Adrenal gland (tissue), 12 donors: ENCODE results near the gene RAB11B. TPM values are rescaled to one million over a fixed set of nuclear protein-coding genes. Genes with fewer than 3 reads are reported as not detected.

Experiments used
- DNase-seq, 7 donors: peaks; one replicate each; pipeline ENCODE4 v3.0.0-alpha.2; 2019 to 2020
- H3K27ac ChIP-seq, 5 donors: fragments of 200-600 bp; sonication (generic) in 4 of 5; 1 replicate in 3 of 5; 2 replicates in 2 of 5; pipeline versions ENCODE4 v1.5.1 to v1.8.0; 2016 to 2020; ENCODE audit warnings: mild to moderate bottlenecking in 1 of 5
- H3K27me3 ChIP-seq: fragments of 200-600 bp; 2 replicates; pipeline ENCODE4 v1.8.0; 2021
- H3K36me3 ChIP-seq, 2 donors: fragments of 200-600 bp; replicated peaks in 1 of 2; 1 replicate in 1 of 2; 2 replicates in 1 of 2; pipeline versions ENCODE4 v1.5.1 to v1.8.0; 2018 to 2022
- H3K4me1 ChIP-seq, 2 donors: fragments of 200-600 bp; replicated peaks in 1 of 2; 1 replicate in 1 of 2; 2 replicates in 1 of 2; pipeline versions ENCODE4 v1.5.1 to v1.8.0; 2018 to 2021
- H3K4me3 ChIP-seq, 4 donors: fragments of 200-600 bp; sonication (generic) in 3 of 4; one replicate each; pipeline ENCODE4 v1.5.1; 2016 to 2018
- H3K9me3 ChIP-seq, 3 donors: fragments of 200-600 bp; sonication (generic) in 1 of 3; replicated peaks in 1 of 3; 1 replicate in 2 of 3; 2 replicates in 1 of 3; pipeline versions ENCODE4 v1.5.1 to v1.8.0; 2016 to 2021
- POLR2A ChIP-seq, 2 donors: fragments of 450-650 bp; IDR thresholded peaks; one replicate each; pipeline ENCODE4 v1.6.1; 2017; ENCODE audit warnings: antibody characterized with exemption in 2 of 2, mild to moderate bottlenecking in 2 of 2, moderate library complexity in 1 of 2
- whole genome bisulfite sequencing, 4 donors: extraction: QIAGEN DNeasy Blood & Tissue Kit in 2 of 4; methylation state at CpG; one replicate each; pipeline versions ENCODE4 v1.1.5 to v1.1.7; 2013 to 2017; 5-methylcytosine and 5-hydroxymethylcytosine counted together
- intact Hi-C, 2 donors: fragments of 100-400 bp; cut with DNase I; formaldehyde crosslinking; loops; one replicate each; pipeline versions ENCODE4 v1.14.1 to v1.15.0; 2022 to 2023
- polyA plus RNA-seq, 3 donors: library from polyadenylated mRNA; stranded (reverse); fragments of 200-250 nt in 2 of 3; fragments of 350-450 nt in 1 of 3; fragmentation: Illumina TruSeq in 1 of 3; extraction: RNeasy Lipid Tissue Mini Kit (QIAGEN cat#74804) in 1 of 3; gene quantifications; one replicate each; pipeline ENCODE4 v1.2.3, GENCODE V29; 2013 to 2014
- total RNA-seq, 9 donors: library from RNA; depleted of rRNA in 4 of 9; stranded (reverse); fragments of >200 nt in 4 of 9; fragments of 120-200 nt in 1 of 9; fragmentation: NEBNext Ultra II Directional in 1 of 9; extraction: Animal tissue kit (Norgen Biotek cat#: 25700) in 1 of 9; gene quantifications; one replicate each; pipeline versions ENCODE4 v1.1.0 to v1.2.4, GENCODE V29; 2013 to 2023
- TF ChIP-seq, protein P1 (sequence below), 6 experiments: fragments of 450-650 bp in 4 of 6; fragments of 200-600 bp in 2 of 6; sonication (generic) in 1 of 6; IDR thresholded peaks; 1 replicate in 5 of 6; 2 replicates in 1 of 6; pipeline versions ENCODE4 v1.5.1 to v1.8.0; 2016 to 2021; ENCODE audit warnings: antibody characterized with exemption in 6 of 6, mild to moderate bottlenecking in 2 of 6, moderate library complexity in 1 of 6
- donor health status: healthy with polysubstance abuse.
- donor health status: Bipolar disorder and iron deficiency.
- donor health status: DM: yes; HTN: yes; CAD: no.
- donor health status: DM: no; HTN: no; CAD: no.
- donor health status: DM: no; HTN: no; CAD: no.
- donor health status: DM: yes; HTN: yes; CAD: no.

The RAB11B gene
- total and polyA plus RNA-seq, 12 donors = 10.7 to 155 (median 72.2) TPM

DNA sequence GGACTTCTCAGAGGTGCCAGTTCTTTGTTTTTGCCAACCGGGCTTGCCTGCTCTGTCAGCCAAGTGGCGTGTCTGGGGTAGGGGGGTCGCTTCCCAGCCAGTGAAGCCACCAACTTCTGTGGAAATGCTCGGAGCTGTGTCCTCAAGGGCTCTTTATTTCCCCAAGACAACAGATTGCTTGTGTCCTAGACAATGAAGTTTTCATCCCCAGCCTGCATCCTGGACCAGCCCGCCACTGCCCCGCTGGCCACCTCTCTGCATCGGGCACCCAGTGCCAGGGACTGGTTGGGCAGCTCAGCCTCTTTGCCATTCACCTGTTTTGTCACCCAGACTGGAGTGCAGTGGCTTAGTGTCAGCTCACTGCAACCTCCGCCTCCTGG, 3.7 kb downstream of the RAB11B start:
- Histone ChIP-seq H3K36me3 (no peaks in the 10 kb centered on the region), H3K4me3 (no peak overlapping the region), H3K9me3 (no peaks in the 10 kb centered on the region), H3K4me1 (peaks cover 35 to 68% of the 10 kb centered on the region in 2 donors), H3K27ac (peak overlapping the region in 3 of 5 donors; percentile 52 to 100 (median 71)), H3K27me3 (no peaks in the 10 kb centered on the region)
- WGBS, 4 donors = 85 to 97% (median 90%) methylated on average over 4 to 8 of the region's 8 CpGs
- intact Hi-C loops = no loop called here
- DNase-seq = peak in 1 of 7 donors; percentile 51
- TF ChIP-seq POLR2A (IDR thresholded peaks at IDR 0.05) = no peak
- TF ChIP-seq, protein P1, sequence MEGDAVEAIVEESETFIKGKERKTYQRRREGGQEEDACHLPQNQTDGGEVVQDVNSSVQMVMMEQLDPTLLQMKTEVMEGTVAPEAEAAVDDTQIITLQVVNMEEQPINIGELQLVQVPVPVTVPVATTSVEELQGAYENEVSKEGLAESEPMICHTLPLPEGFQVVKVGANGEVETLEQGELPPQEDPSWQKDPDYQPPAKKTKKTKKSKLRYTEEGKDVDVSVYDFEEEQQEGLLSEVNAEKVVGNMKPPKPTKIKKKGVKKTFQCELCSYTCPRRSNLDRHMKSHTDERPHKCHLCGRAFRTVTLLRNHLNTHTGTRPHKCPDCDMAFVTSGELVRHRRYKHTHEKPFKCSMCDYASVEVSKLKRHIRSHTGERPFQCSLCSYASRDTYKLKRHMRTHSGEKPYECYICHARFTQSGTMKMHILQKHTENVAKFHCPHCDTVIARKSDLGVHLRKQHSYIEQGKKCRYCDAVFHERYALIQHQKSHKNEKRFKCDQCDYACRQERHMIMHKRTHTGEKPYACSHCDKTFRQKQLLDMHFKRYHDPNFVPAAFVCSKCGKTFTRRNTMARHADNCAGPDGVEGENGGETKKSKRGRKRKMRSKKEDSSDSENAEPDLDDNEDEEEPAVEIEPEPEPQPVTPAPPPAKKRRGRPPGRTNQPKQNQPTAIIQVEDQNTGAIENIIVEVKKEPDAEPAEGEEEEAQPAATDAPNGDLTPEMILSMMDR (IDR thresholded peaks at IDR 0.05) = no peak

DNA sequence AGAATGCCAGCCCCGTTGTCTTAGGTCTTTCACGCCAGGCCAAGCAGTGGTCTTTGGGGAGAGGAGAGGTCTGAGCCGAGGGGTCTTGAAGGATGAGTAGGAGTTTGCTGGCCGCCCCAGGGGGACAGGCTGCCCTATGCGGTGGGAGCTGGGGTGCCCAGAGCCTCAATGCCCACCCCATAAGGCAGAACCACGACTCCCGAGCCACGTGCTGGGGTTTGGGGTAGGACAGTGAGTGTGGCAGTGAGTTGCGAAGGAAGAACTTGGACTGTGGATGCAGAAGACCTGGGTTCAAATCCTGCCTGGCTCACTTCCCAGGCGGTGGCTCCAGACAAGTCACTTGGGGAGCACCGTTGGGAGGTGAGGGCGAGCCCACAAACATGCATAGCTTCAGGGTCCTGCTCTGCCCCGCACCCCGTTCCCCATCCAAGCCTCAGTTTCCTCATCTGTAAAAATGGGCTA, 5.5 kb downstream of the RAB11B start:
- no peak overlapping the region for H3K4me3 ChIP-seq
- H3K27ac ChIP-seq = peak overlapping the region in 1 of 5 donors; percentile 36
- intact Hi-C loops = loop anchor here (2.0 to 5.0 kb wide), 2 partner anchors 38 to 41 kb away; no protein-coding TSS in a partner anchor
- no peak for DNase-seq
- TF ChIP-seq POLR2A (IDR thresholded peaks at IDR 0.05) = no peak
- TF ChIP-seq, protein P1 (IDR thresholded peaks at IDR 0.05) = no peak
- no peaks in the 10 kb centered on the region for H3K27me3 ChIP-seq
- WGBS, 4 donors = 88 to 98% (median 91%) methylated on average over 4 to 14 of the region's 14 CpGs
- H3K9me3 ChIP-seq = no peaks in the 10 kb centered on the region
- H3K4me1 ChIP-seq = peaks cover 35 to 63% of the 10 kb centered on the region in 2 donors
- H3K36me3 ChIP-seq = peaks cover 0 to 13% of the 10 kb centered on the region in 2 donors

DNA sequence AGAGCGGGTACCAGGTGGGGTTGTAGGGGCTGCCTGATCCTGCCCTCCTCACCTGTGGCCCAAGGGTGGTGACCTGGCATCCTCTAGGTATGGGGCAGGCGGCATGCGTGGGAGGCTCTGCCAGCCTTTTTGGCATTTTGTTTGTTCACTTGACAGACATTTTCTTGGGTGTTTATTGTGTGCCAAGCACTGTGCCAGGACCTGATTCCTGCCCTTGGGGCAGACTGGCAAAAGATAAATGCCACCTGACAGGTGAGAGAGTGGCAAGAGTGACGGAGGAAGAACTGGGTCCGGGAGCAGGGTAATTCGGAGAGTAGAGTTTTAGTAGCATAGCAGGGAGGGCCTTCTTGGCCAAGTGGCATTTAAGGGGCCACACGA, 6.0 kb downstream of the RAB11B start:
- no peak for TF ChIP-seq POLR2A (IDR thresholded peaks at IDR 0.05)
- intact Hi-C loops = loop anchor here (2.0 to 5.0 kb wide), 2 partner anchors 39 to 41 kb away; no protein-coding TSS in a partner anchor
- Histone ChIP-seq H3K27me3 (no peaks in the 10 kb centered on the region), H3K9me3 (no peaks in the 10 kb centered on the region), H3K4me3 (no peak overlapping the region), H3K36me3 (peaks cover 0 to 15% of the 10 kb centered on the region in 2 donors), H3K4me1 (peaks cover 31 to 60% of the 10 kb centered on the region in 2 donors), H3K27ac (no peak overlapping the region)
- 90 to 95% (median 92%) methylated on average over 7 of the region's 7 CpGs for WGBS, 4 donors
- DNase-seq = no peak

DNA sequence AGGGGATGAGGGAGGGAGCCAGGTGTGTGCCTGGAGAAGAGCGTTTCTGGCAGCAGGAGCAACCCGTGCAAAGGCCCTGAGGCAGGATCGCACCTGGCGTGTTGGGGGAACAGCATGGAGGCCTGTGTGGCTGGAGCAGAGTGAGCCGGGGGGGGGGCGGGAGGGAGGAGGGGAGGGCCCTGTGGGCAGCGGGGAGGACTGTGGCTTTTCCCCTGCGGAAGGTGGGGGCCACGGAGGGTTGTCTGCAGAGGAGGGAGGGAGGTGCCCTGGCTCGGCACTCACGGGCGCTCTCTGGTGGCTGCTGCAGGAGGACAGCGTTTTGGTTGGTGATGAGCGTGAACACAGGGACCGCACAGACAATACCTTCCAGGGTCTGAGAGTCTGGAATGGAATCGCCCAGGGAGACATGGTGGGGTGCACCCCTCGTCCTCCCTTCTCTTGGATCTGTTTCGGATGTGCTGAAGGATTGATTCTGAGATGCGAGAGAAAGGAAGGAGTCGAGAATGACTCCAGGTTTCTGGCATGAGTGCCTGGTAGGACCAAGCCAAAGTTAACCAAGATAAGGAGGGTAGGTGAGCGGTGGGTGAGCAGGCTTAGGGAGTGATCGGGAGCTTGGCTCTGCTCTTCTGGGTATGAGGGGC, 6.5 kb downstream of the RAB11B start:
- intact Hi-C loops = loop anchor here (2.0 to 5.0 kb wide), 2 partner anchors 39 to 42 kb away; no protein-coding TSS in a partner anchor
- no peak for TF ChIP-seq POLR2A (IDR thresholded peaks at IDR 0.05)
- TF ChIP-seq, protein P1 (IDR thresholded peaks at IDR 0.05) = peak; percentile 24 to 75 (median 58)
- H3K27me3 ChIP-seq = no peaks in the 10 kb centered on the region
- peaks cover 0 to 17% of the 10 kb centered on the region in 2 donors for H3K36me3 ChIP-seq
- no peaks in the 10 kb centered on the region for H3K9me3 ChIP-seq
- no peak overlapping the region for H3K4me3 ChIP-seq
- WGBS, 4 donors = 55 to 77% (median 56%) methylated on average over 15 to 22 of the region's 22 CpGs
- H3K27ac ChIP-seq = no peak overlapping the region
- peaks cover 26 to 54% of the 10 kb centered on the region in 2 donors for H3K4me1 ChIP-seq
- peak; percentile 50 to 81 (median 66) for DNase-seq
